OCI-LY7 (cell line): Measurements from ENCODE around the gene MAGI1.

ENCODE experiments used
- CTCF ChIP-seq: fragments of 200-600 bp; sonication (generic); conservative IDR thresholded peaks from 2 replicates; pipeline ENCODE4 v1.5.1; 2014; ENCODE audit warnings: mild to moderate bottlenecking, antibody characterized with exemption, low read length, moderate library complexity, mixed read lengths
- EZH2phosphoT487 ChIP-seq: fragments of 200-600 bp; sonication (generic); IDR thresholded peaks from 2 replicates; pipeline ENCODE4 v1.6.1; 2018; ENCODE audit warnings: low read depth, borderline replicate concordance, mild to moderate bottlenecking, mixed run types, antibody characterized with exemption, low read length, moderate library complexity, mixed read lengths

GRCh38 chr3:65786890-65787289 is 251.8 kb downstream of the MAGI1 start:
- TF ChIP-seq CTCF (no peak), EZH2phosphoT487 (no peak)
